Retinal pigment epithelial cell (primary cell): Measurements from ENCODE around the gene MYOF.

Experiments used
- DNase-seq: peaks from one replicate; pipeline ENCODE4 v3.0.0-alpha.2; 2010; ENCODE audit warnings: low read depth
- H3K4me3 ChIP-seq: 2 replicates; pipeline ENCODE4 v1.5.1; 2011; ENCODE audit warnings: mild to moderate bottlenecking, low read length, control low read depth, moderate library complexity
- CTCF ChIP-seq: conservative IDR thresholded peaks from 2 replicates; pipeline ENCODE4 v1.5.1; 2011; ENCODE audit warnings: low read depth, low read length, control low read depth, inconsistent platforms

The MYOF gene

GRCh38 chr10:93463723-93464476 lies 18.2 kb downstream of the MYOF start:
- no peak for TF ChIP-seq CTCF
- DNase-seq = no peak
- no peak overlapping the region for H3K4me3 ChIP-seq

- no peak for DNase-seq
- TF ChIP-seq CTCF = no peak
- H3K4me3 ChIP-seq = no peak overlapping the region
These were observed 19.3 kb downstream of the MYOF start for GRCh38 chr10:93462881-93463280.

GRCh38 chr10:93462371-93462770 lies 19.8 kb downstream of the MYOF start:
- H3K4me3 ChIP-seq = no peak overlapping the region
- TF ChIP-seq CTCF = no peak
- DNase-seq = no peak

GRCh38 chr10:93461807-93462178 lies 20.3 kb downstream of the MYOF start:
- DNase-seq = no peak
- peak; percentile 7 for TF ChIP-seq CTCF
- H3K4me3 ChIP-seq = no peak overlapping the region

- TF ChIP-seq CTCF = no peak
- H3K4me3 ChIP-seq = no peak overlapping the region
- DNase-seq = no peak
These were observed 20.9 kb downstream of the MYOF start for GRCh38 chr10:93461109-93461806.

- DNase-seq = no peak
- no peak overlapping the region for H3K4me3 ChIP-seq
- TF ChIP-seq CTCF = no peak
These were observed 22.7 kb downstream of the MYOF start for GRCh38 chr10:93459466-93459865.

- no peak for TF ChIP-seq CTCF
- DNase-seq = peak; percentile 100
- no peak overlapping the region for H3K4me3 ChIP-seq
These were observed 23.3 kb downstream of the MYOF start for GRCh38 chr10:93458821-93459257.
